Embryonic facial prominence (tissue), 1 donor: ENCODE results near the gene MPND.

ENCODE experiments used
- DNase-seq: peaks from one replicate; pipeline ENCODE4 v3.0.0-alpha.2; 2016; ENCODE audit errors: extremely low spot score

Gene MPND

GRCh38 chr19:4343370-4344307, at the start of gene MPND:
Gene MPND, plus strand, starts transcription at chr19:4343562. Its CDS starts 32 bp downstream, at chr19:4343594.
- DNase-seq = peak; percentile 61

GRCh38 chr19:4294389-4294788, 49.0 kb upstream of the MPND start:
- DNase-seq = no peak

GRCh38 chr19:4295972-4296771, 47.2 kb upstream of the MPND start:
- DNase-seq = no peak

GRCh38 chr19:4297901-4298809, 45.2 kb upstream of the MPND start:
- no peak for DNase-seq

- no peak for DNase-seq
These were observed 44.4 kb upstream of the MPND start for GRCh38 chr19:4298810-4299550.

- no peak for DNase-seq
These were observed 42.8 kb upstream of the MPND start for GRCh38 chr19:4300589-4300988.

- no peak for DNase-seq
These were observed 41.6 kb upstream of the MPND start for GRCh38 chr19:4301590-4302242.

GRCh38 chr19:4302243-4302640, 41.1 kb upstream of the MPND start, which contains the start of gene TMIGD2:
Gene TMIGD2, minus strand, starts transcription at chr19:4302389. Its CDS starts 4 bp downstream, at chr19:4302385.
- DNase-seq = no peak

GRCh38 chr19:4303819-4304537, 39.4 kb upstream of the MPND start:
- no peak for DNase-seq

GRCh38 chr19:4304538-4305256, 38.7 kb upstream of the MPND start, which contains the start of gene FSD1:
Gene FSD1, plus strand, starts transcription at chr19:4304598. Its CDS starts 149 bp downstream, at chr19:4304747.
- DNase-seq = no peak

- DNase-seq = no peak
These were observed 38.1 kb upstream of the MPND start for GRCh38 chr19:4305257-4305612.

GRCh38 chr19:4305659-4306058, 37.7 kb upstream of the MPND start:
- no peak for DNase-seq

GRCh38 chr19:4310247-4311121, 32.9 kb upstream of the MPND start:
- DNase-seq = no peak

GRCh38 chr19:4313847-4314490, 29.4 kb upstream of the MPND start:
- no peak for DNase-seq

GRCh38 chr19:4316956-4317355, 26.4 kb upstream of the MPND start:
- DNase-seq = no peak

- DNase-seq = no peak
These were observed 24.9 kb upstream of the MPND start for GRCh38 chr19:4318460-4318859.

GRCh38 chr19:4319067-4319718, 24.2 kb upstream of the MPND start:
- DNase-seq = no peak
